Keratinocyte (primary cell): ENCODE results near the gene TYW1B. TPM values are rescaled to one million over a fixed set of nuclear protein-coding genes. Genes with fewer than 3 reads are reported as not detected.
"Not testable (repeated sequence)": the region's sequence is repeated elsewhere in the genome, so short reads cannot be mapped to it uniquely, and the experiment has no call there.

Source experiments
- DNase-seq: peaks from one replicate; pipeline ENCODE4 v3.0.0-alpha.2; 2011; ENCODE audit warnings: low read depth, missing footprints, low spot score
- FAIRE-seq: peaks from 2 replicates; lab custom pipeline; 2011; peaks lifted over from hg19 to GRCh38; lab: Jason Lieb, UNC
- H2AFZ ChIP-seq: 2 replicates; pipeline ENCODE4 v1.6.0; 2012; ENCODE audit warnings: low read length, control low read depth, inconsistent platforms; ENCODE audit not compliant: control insufficient read depth
- H3K27ac ChIP-seq: 2 replicates; pipeline ENCODE4 v1.5.1; 2011; ENCODE audit warnings: low read length; ENCODE audit not compliant: control insufficient read depth, insufficient read depth
- H3K27me3 ChIP-seq: 3 replicates; pipeline ENCODE4 v1.6.0; 2011; ENCODE audit warnings: low read length; ENCODE audit not compliant: control insufficient read depth, insufficient read depth; ENCODE audit errors: extremely low read depth
- H3K36me3 ChIP-seq, 2 experiments: 2 replicates in 1 of 2; 3 replicates in 1 of 2; pipeline ENCODE4 v1.5.1; 2011; ENCODE audit warnings: low read length in 2 of 2, mild to moderate bottlenecking in 1 of 2; ENCODE audit not compliant: control insufficient read depth in 2 of 2, insufficient read depth in 2 of 2; ENCODE audit errors: extremely low read depth in 1 of 2
- H3K4me1 ChIP-seq: 3 replicates; pipeline ENCODE4 v1.5.1; 2011; ENCODE audit warnings: low read length; ENCODE audit not compliant: control insufficient read depth, insufficient read depth; ENCODE audit errors: extremely low read depth
- H3K4me2 ChIP-seq: 3 replicates; pipeline ENCODE4 v1.6.0; 2011; ENCODE audit warnings: low read depth, low read length; ENCODE audit not compliant: control insufficient read depth, insufficient read depth; ENCODE audit errors: extremely low read depth
- H3K4me3 ChIP-seq, 3 experiments: fragments of 200-600 bp in 1 of 3; sonication (generic) in 1 of 3; 2 replicates in 2 of 3; 3 replicates in 1 of 3; pipeline ENCODE4 v1.5.1; 2011 to 2016; ENCODE audit warnings: low read length in 3 of 3, mild to moderate bottlenecking in 3 of 3, control low read depth in 2 of 3, inconsistent platforms in 1 of 3, low read depth in 1 of 3, mixed read lengths in 1 of 3, mixed run types in 1 of 3, moderate library complexity in 1 of 3; ENCODE audit not compliant: control insufficient read depth in 2 of 3, insufficient read depth in 2 of 3; ENCODE audit errors: extremely low read depth in 1 of 3
- H3K79me2 ChIP-seq: 2 replicates; pipeline ENCODE4 v1.6.0; 2012; ENCODE audit warnings: low read length; ENCODE audit not compliant: control insufficient read depth, insufficient read depth
- H3K9ac ChIP-seq: 3 replicates; pipeline ENCODE4 v1.6.0; 2011; ENCODE audit warnings: low read length; ENCODE audit not compliant: control insufficient read depth, insufficient read depth; ENCODE audit errors: extremely low read depth
- H3K9me1 ChIP-seq: 3 replicates; pipeline ENCODE4 v1.6.0; 2011; ENCODE audit warnings: low read length; ENCODE audit not compliant: control insufficient read depth, insufficient read depth; ENCODE audit errors: extremely low read depth
- H3K9me3 ChIP-seq: 2 replicates; pipeline ENCODE4 v1.5.1; 2012; ENCODE audit warnings: low read depth, low read length; ENCODE audit not compliant: control insufficient read depth
- H4K20me1 ChIP-seq: 3 replicates; pipeline ENCODE4 v1.6.0; 2011; ENCODE audit warnings: low read length; ENCODE audit not compliant: control insufficient read depth, insufficient read depth; ENCODE audit errors: extremely low read depth
- dilution Hi-C: fragments of 300-500 bp; cut with MboI; formaldehyde crosslinking; loops from one replicate; pipeline ENCODE4 v1.7.0; 2020; ENCODE audit warnings: low sequenced_read_pairs; ENCODE audit not compliant: extremely low pct_ligation_motif_present
- polyA plus RNA-seq, 5 experiments: library from polyadenylated mRNA; depleted of rRNA in 3 of 5; stranded (reverse) in 3 of 5; stranded (forward) in 1 of 5; unstranded in 1 of 5; fragments of >200 nt; gene quantifications; 1 replicate in 1 of 5; 2 replicates in 3 of 5; 3 replicates in 1 of 5; pipeline versions ENCODE4 v1.2.1 to v1.2.3, GENCODE V29; 2011 to 2012; ENCODE audit warnings: missing spikeins in 2 of 5, low read depth in 1 of 5, low replicate concordance in 1 of 5

The TYW1B gene
- polyA plus RNA-seq, 1 donor (not counting 4 experiments of a cell fraction or from before 2014, with no cell fraction given): 2.5 TPM

DNA sequence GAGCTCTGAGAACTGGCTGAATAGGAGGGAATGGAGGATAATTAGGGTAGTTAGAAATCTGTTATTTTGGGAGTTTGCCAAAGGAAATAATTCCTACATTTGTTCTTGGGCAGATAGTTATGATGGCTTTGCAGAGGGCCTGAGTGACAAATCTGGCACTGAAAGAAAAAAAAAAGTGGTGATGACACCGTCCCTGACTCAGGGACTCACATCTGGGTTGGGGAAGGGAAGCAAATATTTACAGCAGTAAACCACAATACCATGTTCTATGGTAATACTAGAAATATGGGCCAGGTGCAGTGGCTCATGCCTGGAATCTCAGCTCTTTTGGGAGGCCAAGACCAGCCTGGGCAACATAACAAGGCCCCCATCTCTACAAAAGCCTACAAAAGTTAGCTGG is 29.9 kb upstream of the TYW1B start:
- H3K4me1 ChIP-seq, H4K20me1 ChIP-seq, H2AFZ ChIP-seq, H3K27me3 ChIP-seq, H3K79me2 ChIP-seq, dilution Hi-C loops, H3K36me3 ChIP-seq, H3K4me3 ChIP-seq, H3K9me1 ChIP-seq, H3K4me2 ChIP-seq, H3K9me3 ChIP-seq, FAIRE-seq, DNase-seq, H3K27ac ChIP-seq, H3K9ac ChIP-seq: not testable (repeated sequence)

DNA sequence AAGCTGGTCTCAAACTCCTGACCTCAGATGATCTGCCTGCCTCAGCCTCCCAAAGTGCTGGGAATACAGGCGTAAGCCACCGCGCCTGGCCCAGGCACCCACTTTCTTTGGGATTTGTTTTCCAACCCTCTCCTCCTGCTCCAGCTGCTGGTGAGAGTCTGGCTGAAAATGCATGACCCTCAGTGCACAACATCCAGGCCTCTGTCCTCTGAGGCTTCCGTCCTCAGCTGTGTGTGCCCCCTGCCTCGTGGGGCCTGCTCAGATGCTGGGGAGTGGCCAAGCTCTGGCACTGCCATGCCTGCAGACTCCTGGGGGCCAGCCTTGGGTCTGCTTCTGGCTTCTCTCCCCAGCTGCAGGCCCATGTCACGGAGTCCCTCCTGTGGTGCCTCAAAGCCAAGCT is 27.3 kb upstream of the TYW1B start:
- H3K9me3 ChIP-seq, H3K4me3 ChIP-seq, DNase-seq, H3K9ac ChIP-seq, FAIRE-seq, H4K20me1 ChIP-seq, dilution Hi-C loops, H3K36me3 ChIP-seq, H3K27ac ChIP-seq, H3K4me2 ChIP-seq, H3K27me3 ChIP-seq, H3K79me2 ChIP-seq, H3K9me1 ChIP-seq, H2AFZ ChIP-seq, H3K4me1 ChIP-seq: not testable (repeated sequence)

DNA sequence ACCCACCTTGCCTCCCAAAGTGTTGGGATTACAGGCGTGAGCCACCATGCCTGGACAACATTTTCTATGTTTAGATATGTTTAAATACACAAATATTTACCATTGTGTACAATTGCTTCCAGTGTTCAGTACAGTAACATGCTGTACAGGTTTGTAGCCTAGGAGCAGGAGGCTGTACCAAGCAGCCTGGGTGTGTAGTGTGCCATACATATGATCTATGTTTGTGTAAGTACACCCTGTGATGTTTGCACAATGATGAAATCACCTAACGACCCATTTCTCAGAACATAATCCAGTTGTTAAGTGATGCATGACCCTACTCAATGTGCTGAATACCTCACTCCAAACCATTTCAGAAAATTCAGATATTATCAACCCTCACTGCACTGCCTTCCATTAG is 24.9 kb upstream of the TYW1B start:
- H3K9me3 ChIP-seq, H3K4me1 ChIP-seq, H3K27me3 ChIP-seq, DNase-seq, dilution Hi-C loops, H4K20me1 ChIP-seq, H2AFZ ChIP-seq, H3K36me3 ChIP-seq, H3K4me2 ChIP-seq, H3K9me1 ChIP-seq, FAIRE-seq, H3K79me2 ChIP-seq, H3K27ac ChIP-seq, H3K9ac ChIP-seq, H3K4me3 ChIP-seq: not testable (repeated sequence)

DNA sequence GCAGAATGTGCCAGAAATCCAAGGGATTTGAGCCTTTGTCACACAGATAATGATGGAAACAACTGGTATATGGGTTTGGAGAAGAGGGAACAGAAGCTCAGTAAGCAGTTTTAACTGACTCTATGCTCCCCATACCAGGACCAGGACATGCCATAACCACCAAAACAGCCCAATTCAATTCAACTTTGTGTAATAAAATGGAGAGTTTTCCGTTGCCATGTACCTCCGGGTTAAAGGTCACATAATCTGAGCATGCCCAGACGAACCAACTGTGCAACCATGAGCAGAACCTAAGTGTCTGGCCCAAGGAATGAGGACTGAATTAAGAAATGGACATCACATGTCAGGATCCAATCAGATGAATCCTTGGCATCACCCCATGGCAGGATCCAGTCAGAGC is 22.7 kb upstream of the TYW1B start:
- dilution Hi-C loops, FAIRE-seq: not testable (repeated sequence)

DNA sequence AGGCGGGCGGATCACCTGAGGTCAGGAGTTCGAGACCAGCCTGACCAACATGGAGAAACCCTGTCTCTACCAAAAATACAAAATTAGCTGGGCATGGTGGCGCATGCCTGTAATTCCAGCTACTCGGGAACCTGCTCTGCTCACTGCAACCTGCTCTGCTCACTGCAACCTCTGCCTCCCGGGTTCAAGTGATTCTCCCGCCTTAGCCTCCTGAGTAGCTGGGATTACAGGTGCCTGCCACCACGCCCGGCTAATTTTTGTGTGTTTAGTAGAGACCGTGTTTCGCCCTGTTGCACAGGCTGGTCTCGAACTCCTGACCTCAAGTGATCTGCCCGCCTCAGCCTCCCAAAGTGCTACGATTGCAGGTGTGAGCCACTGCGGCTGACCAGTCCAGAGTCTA is 16.1 kb upstream of the TYW1B start:
- H3K27me3 ChIP-seq, H3K27ac ChIP-seq, dilution Hi-C loops, H3K9me3 ChIP-seq, H2AFZ ChIP-seq, H3K79me2 ChIP-seq, H3K4me3 ChIP-seq, FAIRE-seq, H3K9me1 ChIP-seq, H3K9ac ChIP-seq, H4K20me1 ChIP-seq, H3K4me2 ChIP-seq, DNase-seq, H3K36me3 ChIP-seq, H3K4me1 ChIP-seq: not testable (repeated sequence)

More for the DNA sequence above, 22.7 kb upstream of the TYW1B start:
- H3K27me3 ChIP-seq, H3K4me3 ChIP-seq, DNase-seq, H2AFZ ChIP-seq, H3K27ac ChIP-seq, H3K36me3 ChIP-seq, H3K4me1 ChIP-seq, H3K9me3 ChIP-seq, H3K9ac ChIP-seq, H3K4me2 ChIP-seq, H3K79me2 ChIP-seq, H4K20me1 ChIP-seq, H3K9me1 ChIP-seq: not testable (repeated sequence)
